ENCODE data around the gene KIAA1755. TPM values are rescaled to one million over a fixed set of nuclear protein-coding genes. Genes with fewer than 3 reads are reported as not detected.

Gene KIAA1755
- total RNA-seq, 1 donor from 2014 or later, result 15.2 TPM

- intact Hi-C loops (cut with DNase I), result no loop called here
- no peak overlapping the region for H3K4me3 ChIP-seq
- DNase-seq (ENCODE audit: low spot score in 2 of 2), result no peak
- H3K27ac ChIP-seq, result no peak overlapping the region
- no peaks in the 10 kb centered on the region for H3K9me3 ChIP-seq
- H3K4me1 ChIP-seq, result no peaks in the 10 kb centered on the region
- no peaks in the 10 kb centered on the region for H3K36me3 ChIP-seq
- H3K27me3 ChIP-seq, result no peaks in the 10 kb centered on the region
- no peak for TF ChIP-seq CTCF (IDR thresholded peaks at IDR 0.05)
These were observed 76.4 kb downstream of the KIAA1755 start for GRCh38 chr20:38184101-38184500.

GRCh38 chr20:38181971-38182370, 78.6 kb downstream of the KIAA1755 start:
- no peak for TF ChIP-seq CTCF (IDR thresholded peaks at IDR 0.05)
- Histone ChIP-seq H3K27me3 (no peaks in the 10 kb centered on the region), H3K4me3 (no peak overlapping the region), H3K27ac (no peak overlapping the region), H3K9me3 (no peaks in the 10 kb centered on the region), H3K4me1 (no peaks in the 10 kb centered on the region), H3K36me3 (no peaks in the 10 kb centered on the region)
- DNase-seq (ENCODE audit: low spot score in 2 of 2), result peak in 1 of 2 donors; percentile 37
- intact Hi-C loops (cut with DNase I), result no loop called here

GRCh38 chr20:38181207-38181801, 79.2 kb downstream of the KIAA1755 start:
- Histone ChIP-seq H3K27me3 (no peaks in the 10 kb centered on the region), H3K9me3 (no peaks in the 10 kb centered on the region), H3K4me3 (no peak overlapping the region), H3K36me3 (no peaks in the 10 kb centered on the region), H3K4me1 (no peaks in the 10 kb centered on the region), H3K27ac (no peak overlapping the region)
- no peak for TF ChIP-seq CTCF (IDR thresholded peaks at IDR 0.05)
- DNase-seq (ENCODE audit: low spot score in 2 of 2), result peak in 1 of 2 donors; percentile 21
- intact Hi-C loops (cut with DNase I), result no loop called here

- no peak for DNase-seq (ENCODE audit: low spot score in 2 of 2)
- Histone ChIP-seq H3K4me1 (no peaks in the 10 kb centered on the region), H3K4me3 (no peak overlapping the region), H3K9me3 (no peaks in the 10 kb centered on the region), H3K27ac (no peak overlapping the region), H3K27me3 (no peaks in the 10 kb centered on the region), H3K36me3 (no peaks in the 10 kb centered on the region)
- no peak for TF ChIP-seq CTCF (IDR thresholded peaks at IDR 0.05)
- intact Hi-C loops (cut with DNase I), result no loop called here
These were observed 79.8 kb downstream of the KIAA1755 start for GRCh38 chr20:38180781-38181180.

- DNase-seq (ENCODE audit: low spot score in 2 of 2), result no peak
- no peak for TF ChIP-seq CTCF (IDR thresholded peaks at IDR 0.05)
- Histone ChIP-seq H3K27me3 (no peaks in the 10 kb centered on the region), H3K27ac (no peak overlapping the region), H3K4me1 (no peaks in the 10 kb centered on the region), H3K36me3 (no peaks in the 10 kb centered on the region), H3K9me3 (no peaks in the 10 kb centered on the region), H3K4me3 (no peak overlapping the region)
- intact Hi-C loops (cut with DNase I), result no loop called here
These were observed 80.7 kb downstream of the KIAA1755 start for GRCh38 chr20:38179846-38180245.

GRCh38 chr20:38178581-38178980, 82.0 kb downstream of the KIAA1755 start:
- no peak for TF ChIP-seq CTCF (IDR thresholded peaks at IDR 0.05)
- Histone ChIP-seq H3K27me3 (no peaks in the 10 kb centered on the region), H3K36me3 (no peaks in the 10 kb centered on the region), H3K9me3 (no peaks in the 10 kb centered on the region), H3K27ac (no peak overlapping the region), H3K4me1 (peaks cover 0 to 1% of the 10 kb centered on the region in 2 donors), H3K4me3 (no peak overlapping the region)
- DNase-seq (ENCODE audit: low spot score in 2 of 2), result no peak
- intact Hi-C loops (cut with DNase I), result no loop called here

Data from ascending aorta (tissue), 2 donors.